H9 (cell line): ENCODE results near the gene TMEM158. TPM values are rescaled to one million over a fixed set of nuclear protein-coding genes. Genes with fewer than 3 reads are reported as not detected.

Experiments used
- DNase-seq: peaks from one replicate; pipeline ENCODE4 v3.0.0-alpha.2; 2017
- H2AFZ ChIP-seq: one replicate; pipeline ENCODE4 v1.6.1; 2013; ENCODE audit warnings: mild to moderate bottlenecking, low read length, control low read depth, moderate library complexity
- H2AK5ac ChIP-seq: 2 replicates; pipeline ENCODE4 v1.6.1; 2013; ENCODE audit warnings: low read length, control low read depth, mixed read lengths; ENCODE audit not compliant: insufficient read length
- H2BK120ac ChIP-seq: one replicate; pipeline ENCODE4 v1.6.1; 2013; ENCODE audit warnings: low read depth, mild to moderate bottlenecking, low read length, control low read depth, inconsistent platforms; ENCODE audit not compliant: poor library complexity, severe bottlenecking
- H2BK12ac ChIP-seq: 2 replicates; pipeline ENCODE4 v1.6.1; 2013; ENCODE audit warnings: low read length, control low read depth, mixed read lengths, low read depth; ENCODE audit not compliant: insufficient read length
- H2BK15ac ChIP-seq: 2 replicates; pipeline ENCODE4 v1.6.1; 2013; ENCODE audit warnings: low read depth, low read length, control low read depth
- H2BK20ac ChIP-seq: one replicate; pipeline ENCODE4 v1.6.1; 2013; ENCODE audit warnings: low read depth, mild to moderate bottlenecking, low read length, control low read depth, inconsistent platforms; ENCODE audit not compliant: poor library complexity, severe bottlenecking
- H2BK5ac ChIP-seq: 2 replicates; pipeline ENCODE4 v1.6.1; 2013; ENCODE audit warnings: low read length, control low read depth, mixed read lengths; ENCODE audit not compliant: insufficient read length
- H3K14ac ChIP-seq: 2 replicates; pipeline ENCODE4 v1.6.1; 2013; ENCODE audit warnings: low read length, control low read depth; ENCODE audit not compliant: insufficient read depth
- H3K18ac ChIP-seq: 2 replicates; pipeline ENCODE4 v1.6.1; 2013; ENCODE audit warnings: low read depth, mild to moderate bottlenecking, mixed read lengths, low read length, control low read depth; ENCODE audit not compliant: insufficient read length
- H3K23ac ChIP-seq: 2 replicates; pipeline ENCODE4 v1.6.1; 2013; ENCODE audit warnings: low read length, control low read depth, mixed read lengths, low read depth; ENCODE audit not compliant: insufficient read length
- H3K23me2 ChIP-seq: 2 replicates; pipeline ENCODE4 v1.6.1; 2013; ENCODE audit warnings: low read depth, mild to moderate bottlenecking, mixed read lengths, low read length, control low read depth; ENCODE audit not compliant: insufficient read length, poor library complexity, severe bottlenecking
- H3K27ac ChIP-seq: 2 replicates; pipeline ENCODE4 v1.5.1; 2013; ENCODE audit warnings: low read length, control low read depth, mixed read lengths, low read depth; ENCODE audit not compliant: insufficient read length
- H3K27me3 ChIP-seq: 2 replicates; pipeline ENCODE4 v1.6.1; 2013; ENCODE audit warnings: low read length, control low read depth, inconsistent platforms; ENCODE audit not compliant: insufficient read depth
- H3K4ac ChIP-seq: 2 replicates; pipeline ENCODE4 v1.6.1; 2013; ENCODE audit warnings: low read depth, mild to moderate bottlenecking, control low read depth, inconsistent platforms, low read length, moderate library complexity
- H3K4me1 ChIP-seq: 2 replicates; pipeline ENCODE4 v1.6.1; 2013; ENCODE audit warnings: low read length, control low read depth, inconsistent platforms; ENCODE audit not compliant: insufficient read depth
- H3K4me2 ChIP-seq: 2 replicates; pipeline ENCODE4 v1.6.1; 2013; ENCODE audit warnings: low read length, control low read depth, mixed read lengths; ENCODE audit not compliant: insufficient read length, insufficient read depth
- H3K56ac ChIP-seq: 2 replicates; pipeline ENCODE4 v1.6.1; 2013; ENCODE audit warnings: low read depth, mild to moderate bottlenecking, mixed read lengths, low read length, control low read depth; ENCODE audit not compliant: insufficient read length
- H3K79me1 ChIP-seq: 2 replicates; pipeline ENCODE4 v1.6.1; 2013; ENCODE audit warnings: low read depth, mild to moderate bottlenecking, moderate library complexity, low read length, control low read depth, inconsistent platforms; ENCODE audit not compliant: insufficient read depth, poor library complexity, severe bottlenecking
- H3K79me2 ChIP-seq: 2 replicates; pipeline ENCODE4 v1.6.1; 2013; ENCODE audit warnings: low read length, control low read depth, inconsistent platforms; ENCODE audit not compliant: insufficient read depth
- H3K9ac ChIP-seq: 2 replicates; pipeline ENCODE4 v1.6.1; 2013; ENCODE audit warnings: low read length, control low read depth, mixed read lengths; ENCODE audit not compliant: insufficient read length; ENCODE audit errors: extremely low read depth
- H3K9me3 ChIP-seq: one replicate; pipeline ENCODE4 v1.6.1; 2013; ENCODE audit warnings: low read depth, low read length, inconsistent platforms; ENCODE audit not compliant: control insufficient read depth
- H3T11ph ChIP-seq: one replicate; pipeline ENCODE4 v1.6.1; 2013; ENCODE audit warnings: mild to moderate bottlenecking, low read length, control low read depth, inconsistent platforms
- H4K20me1 ChIP-seq: one replicate; pipeline ENCODE4 v1.6.1; 2013; ENCODE audit not compliant: control insufficient read depth, insufficient read length, insufficient read depth
- H4K5ac ChIP-seq: 2 replicates; pipeline ENCODE4 v1.6.1; 2013; ENCODE audit warnings: low read depth, mild to moderate bottlenecking, mixed read lengths, low read length, control low read depth; ENCODE audit not compliant: insufficient read length
- H4K8ac ChIP-seq: replicated peaks from 2 replicates; pipeline ENCODE4 v1.6.1; 2013; ENCODE audit warnings: low read length, control low read depth, mixed read lengths, low read depth; ENCODE audit not compliant: insufficient read length
- H4K91ac ChIP-seq: 2 replicates; pipeline ENCODE4 v1.6.1; 2013; ENCODE audit warnings: low read depth, mild to moderate bottlenecking, moderate library complexity, mixed read lengths, low read length, control low read depth; ENCODE audit not compliant: insufficient read length
- H3K27ac Mint-ChIP-seq, 3 experiments: 2 replicates in 2 of 3; 3 replicates in 1 of 3; pipeline ENCODE4 v1.8.0; 2020 to 2021; ENCODE audit warnings: mixed read lengths in 3 of 3, mild to moderate bottlenecking in 1 of 3, moderate library complexity in 1 of 3
- H3K27me3 Mint-ChIP-seq: 2 replicates; pipeline ENCODE4 v1.8.0; 2021; ENCODE audit warnings: low read depth, mild to moderate bottlenecking, moderate library complexity, mixed read lengths
- H3K36me3 Mint-ChIP-seq, 3 experiments: 2 replicates in 2 of 3; 3 replicates in 1 of 3; pipeline ENCODE4 v1.8.0; 2020 to 2021; ENCODE audit warnings: low read depth in 3 of 3, mixed read lengths in 3 of 3; ENCODE audit not compliant: insufficient read depth in 1 of 3
- H3K4me1 Mint-ChIP-seq, 2 experiments: 2 replicates each; pipeline ENCODE4 v1.8.0; 2020; ENCODE audit warnings: mixed read lengths in 2 of 2
- H3K4me3 Mint-ChIP-seq, 2 experiments: 2 replicates in 1 of 2; 3 replicates in 1 of 2; pipeline ENCODE4 v1.8.0; 2020 to 2021; ENCODE audit warnings: mild to moderate bottlenecking in 2 of 2, mixed read lengths in 2 of 2, moderate library complexity in 1 of 2
- H3K9me3 Mint-ChIP-seq, 2 experiments: 2 replicates in 1 of 2; 3 replicates in 1 of 2; pipeline ENCODE4 v1.8.0; 2020; ENCODE audit warnings: mild to moderate bottlenecking in 2 of 2, mixed read lengths in 2 of 2, moderate library complexity in 1 of 2
- WGBS: extraction: QIAGEN DNeasy Blood & Tissue Kit; methylation state at CpG from one replicate; pipeline ENCODE4 v1.1.7; 2013; ENCODE audit warnings: missing lambda C conversion rate, low lambda C conversion rate, mixed read lengths; ENCODE audit not compliant: insufficient read length; ENCODE audit errors: extremely low coverage; 5-methylcytosine and 5-hydroxymethylcytosine counted together
- total RNA-seq: library from RNA; stranded (reverse); gene quantifications from 2 replicates; pipeline ENCODE4 v1.2.1, GENCODE V29; 2021
- TF ChIP-seq, protein P1 (sequence below): fragments of 200-600 bp; sonication (generic); conservative IDR thresholded peaks from 3 replicates; pipeline ENCODE4 v1.8.0; 2021; ENCODE audit warnings: antibody characterized with exemption, mild to moderate bottlenecking

Gene TMEM158
- total RNA-seq, 1 experiment from 2014 or later: 29.1 TPM

DNA sequence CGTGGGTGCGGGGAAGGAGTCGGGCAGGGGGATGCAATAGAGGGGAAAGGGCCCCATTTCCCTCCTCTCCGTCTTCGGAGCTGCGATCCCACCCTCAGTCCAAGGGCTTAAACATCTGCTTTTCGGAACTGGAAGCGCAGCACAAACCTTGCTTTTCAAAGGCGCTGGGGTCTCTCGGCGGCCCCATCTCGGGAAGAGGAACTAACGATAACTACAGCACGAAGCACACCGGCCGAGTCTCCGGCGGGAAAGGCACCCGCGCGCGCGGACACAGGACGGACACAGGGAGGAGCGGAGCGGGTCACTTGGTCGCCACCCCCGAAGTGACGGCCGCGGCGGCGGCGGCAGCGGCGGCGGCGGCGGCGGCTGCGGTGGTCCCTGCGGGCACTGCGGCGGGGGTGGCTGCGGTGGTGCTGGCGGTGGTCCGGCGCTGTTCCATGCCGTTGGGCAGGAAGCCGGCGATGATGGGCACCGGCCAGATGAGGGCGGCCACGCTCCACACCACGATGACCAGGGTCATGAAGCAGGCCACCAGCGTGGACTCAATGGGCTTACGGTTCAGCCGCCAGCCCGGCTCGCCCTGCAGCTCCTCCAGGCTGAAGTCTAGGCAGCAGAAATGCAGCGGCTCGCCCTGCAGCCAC is 1.1 kb downstream of the TMEM158 start:
- Histone ChIP-seq H3K4me2 (peak overlapping the region; percentile 61), H3K23me2 (peaks cover 18% of the 10 kb centered on the region), H3K27me3 (peaks cover 5% of the 10 kb centered on the region; the same call in 1 of the 2 replicates), H3K4me1 (peaks cover 5% of the 10 kb centered on the region; the same call in 1 of the 2 replicates), H3K27ac (no peak overlapping the region), H3K9ac (peak overlapping the region; percentile 16), H3T11ph (no peak overlapping the region), H4K20me1 (no peaks in the 10 kb centered on the region), H3K14ac (no peak overlapping the region; the same call in 1 of the 2 replicates), H2AFZ (no peak overlapping the region), H3K4ac (no peak overlapping the region), H3K9me3 (no peaks in the 10 kb centered on the region), H2BK12ac (no peak overlapping the region), H3K18ac (no peak overlapping the region), H2BK120ac (no peak overlapping the region), H2BK5ac (no peak overlapping the region), H3K79me2 (no peaks in the 10 kb centered on the region), H2BK15ac (no peak overlapping the region), H3K56ac (no peak overlapping the region), H3K23ac (no peak overlapping the region), H2AK5ac (no peak overlapping the region), H4K8ac (no peak overlapping the region), H4K91ac (no peak overlapping the region), H2BK20ac (no peak overlapping the region), H3K79me1 (no peaks in the 10 kb centered on the region), H4K5ac (no peak overlapping the region)
- Mint-ChIP-seq H3K27ac (no peak overlapping the region), H3K4me1 (peaks cover 42 to 52% of the 10 kb centered on the region in 2 experiments), H3K27me3 (peaks cover 39% of the 10 kb centered on the region), H3K9me3 (peaks cover 2 to 5% of the 10 kb centered on the region in 2 experiments; a peak in 2 of 5 replicates), H3K36me3 (peaks cover 0 to 9% (median 5%) of the 10 kb centered on the region in 3 experiments; a peak in 5 of 7 replicates), H3K4me3 (peak overlapping the region; percentile 90 to 96)
- DNase-seq: peak; percentile 82
- no CpG with 5 or more reads among the region's 62 CpGs for WGBS
- TF ChIP-seq, protein P1, sequence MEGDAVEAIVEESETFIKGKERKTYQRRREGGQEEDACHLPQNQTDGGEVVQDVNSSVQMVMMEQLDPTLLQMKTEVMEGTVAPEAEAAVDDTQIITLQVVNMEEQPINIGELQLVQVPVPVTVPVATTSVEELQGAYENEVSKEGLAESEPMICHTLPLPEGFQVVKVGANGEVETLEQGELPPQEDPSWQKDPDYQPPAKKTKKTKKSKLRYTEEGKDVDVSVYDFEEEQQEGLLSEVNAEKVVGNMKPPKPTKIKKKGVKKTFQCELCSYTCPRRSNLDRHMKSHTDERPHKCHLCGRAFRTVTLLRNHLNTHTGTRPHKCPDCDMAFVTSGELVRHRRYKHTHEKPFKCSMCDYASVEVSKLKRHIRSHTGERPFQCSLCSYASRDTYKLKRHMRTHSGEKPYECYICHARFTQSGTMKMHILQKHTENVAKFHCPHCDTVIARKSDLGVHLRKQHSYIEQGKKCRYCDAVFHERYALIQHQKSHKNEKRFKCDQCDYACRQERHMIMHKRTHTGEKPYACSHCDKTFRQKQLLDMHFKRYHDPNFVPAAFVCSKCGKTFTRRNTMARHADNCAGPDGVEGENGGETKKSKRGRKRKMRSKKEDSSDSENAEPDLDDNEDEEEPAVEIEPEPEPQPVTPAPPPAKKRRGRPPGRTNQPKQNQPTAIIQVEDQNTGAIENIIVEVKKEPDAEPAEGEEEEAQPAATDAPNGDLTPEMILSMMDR: peak; percentile 70
